ENCODE data around the gene DLK1.

GRCh38 chr14:100747021-100747586 is 20.4 kb downstream of the DLK1 start:
- TF ChIP-seq POLR2A (IDR thresholded peaks at IDR 0.05) (no peak), CTCF (IDR thresholded peaks at IDR 0.05) (no peak)

Data from testis (tissue), 2 donors.